GM12864 (cell line): ENCODE data around the gene AFAP1.

Experiments
- DNase-seq: peaks from one replicate; pipeline ENCODE4 v3.0.0-alpha.2; 2011; ENCODE audit warnings: low read depth
- H3K4me3 ChIP-seq: 2 replicates; pipeline ENCODE4 v1.5.1; 2011; ENCODE audit warnings: mild to moderate bottlenecking, low read depth, low read length, control low read depth
- CTCF ChIP-seq: IDR thresholded peaks from 2 replicates; pipeline ENCODE4 v1.5.1; 2011; ENCODE audit warnings: low read depth, mild to moderate bottlenecking, moderate library complexity, low read length, control low read depth, inconsistent platforms; ENCODE audit errors: missing control alignments

The AFAP1 gene

GRCh38 chr4:7857993-7858392, 81.7 kb downstream of the AFAP1 start:
- TF ChIP-seq CTCF: no peak
- DNase-seq: no peak
- no peak overlapping the region for H3K4me3 ChIP-seq

GRCh38 chr4:7857238-7857701, 82.4 kb downstream of the AFAP1 start:
- no peak for DNase-seq
- TF ChIP-seq CTCF: no peak
- H3K4me3 ChIP-seq: no peak overlapping the region

GRCh38 chr4:7855731-7856130, 83.9 kb downstream of the AFAP1 start:
- H3K4me3 ChIP-seq: no peak overlapping the region
- no peak for TF ChIP-seq CTCF
- DNase-seq: no peak

- no peak overlapping the region for H3K4me3 ChIP-seq
- TF ChIP-seq CTCF: no peak
- peak; percentile 12 for DNase-seq
Observed at GRCh38 chr4:7854697-7855370, 84.8 kb downstream of the AFAP1 start.

- no peak for TF ChIP-seq CTCF
- no peak overlapping the region for H3K4me3 ChIP-seq
- no peak for DNase-seq
Observed at GRCh38 chr4:7854216-7854615, 85.4 kb downstream of the AFAP1 start.

GRCh38 chr4:7853271-7853670, 86.4 kb downstream of the AFAP1 start:
- no peak for TF ChIP-seq CTCF
- H3K4me3 ChIP-seq: no peak overlapping the region
- no peak for DNase-seq

GRCh38 chr4:7852568-7853185, 87.0 kb downstream of the AFAP1 start:
- TF ChIP-seq CTCF: no peak
- H3K4me3 ChIP-seq: no peak overlapping the region
- no peak for DNase-seq
